Fibroblast of skin of scalp (primary cell): Measurements from ENCODE around the gene PRKCZ.
A peak's percentile ranks its signal among the peaks of the same experiment; 100 is the strongest.

ENCODE experiments used
- DNase-seq: peaks from one replicate; pipeline ENCODE4 v3.0.0-alpha.2; 2013

The PRKCZ gene

DNA sequence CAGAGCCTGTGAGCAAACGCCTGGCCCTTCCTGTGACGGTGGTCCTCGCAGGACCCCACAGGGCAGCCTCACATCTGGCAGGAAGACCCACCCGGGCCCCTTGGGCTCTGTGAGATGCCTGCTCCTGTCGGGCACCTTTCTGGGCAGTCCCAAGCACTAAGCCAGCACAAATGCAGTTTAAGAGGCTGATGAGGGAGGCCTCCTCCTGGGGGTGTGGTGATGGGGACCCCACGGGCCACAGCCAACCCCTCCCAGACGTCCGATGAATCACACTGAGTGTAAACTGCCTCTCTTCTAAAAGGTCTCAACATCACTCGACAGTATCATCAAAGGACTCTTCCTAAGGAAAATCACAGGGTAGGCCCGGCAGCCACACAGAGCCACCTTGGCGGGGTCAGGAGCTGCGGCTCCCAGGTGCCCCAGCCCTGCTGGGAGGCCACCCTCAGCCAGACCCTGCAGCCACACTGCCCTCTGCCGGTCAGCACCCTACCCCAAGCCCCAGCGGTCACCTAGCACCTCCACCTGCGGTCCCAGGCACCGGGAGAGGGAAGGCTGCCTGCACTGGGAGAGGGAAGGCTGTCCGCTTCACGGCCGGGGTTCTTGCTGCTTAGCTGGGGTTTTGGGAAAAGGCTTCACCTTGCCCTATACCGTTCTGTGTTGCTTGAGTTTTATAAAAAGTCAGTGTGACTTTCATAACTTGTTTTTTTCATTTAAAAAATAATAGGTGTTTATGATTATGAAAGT is 3.9 kb upstream of the PRKCZ start:
- DNase-seq, result peak; percentile 7

- no peak for DNase-seq
Measured at GRCh38 chr1:2046953-2047748, 3.1 kb upstream of the PRKCZ start.

DNA sequence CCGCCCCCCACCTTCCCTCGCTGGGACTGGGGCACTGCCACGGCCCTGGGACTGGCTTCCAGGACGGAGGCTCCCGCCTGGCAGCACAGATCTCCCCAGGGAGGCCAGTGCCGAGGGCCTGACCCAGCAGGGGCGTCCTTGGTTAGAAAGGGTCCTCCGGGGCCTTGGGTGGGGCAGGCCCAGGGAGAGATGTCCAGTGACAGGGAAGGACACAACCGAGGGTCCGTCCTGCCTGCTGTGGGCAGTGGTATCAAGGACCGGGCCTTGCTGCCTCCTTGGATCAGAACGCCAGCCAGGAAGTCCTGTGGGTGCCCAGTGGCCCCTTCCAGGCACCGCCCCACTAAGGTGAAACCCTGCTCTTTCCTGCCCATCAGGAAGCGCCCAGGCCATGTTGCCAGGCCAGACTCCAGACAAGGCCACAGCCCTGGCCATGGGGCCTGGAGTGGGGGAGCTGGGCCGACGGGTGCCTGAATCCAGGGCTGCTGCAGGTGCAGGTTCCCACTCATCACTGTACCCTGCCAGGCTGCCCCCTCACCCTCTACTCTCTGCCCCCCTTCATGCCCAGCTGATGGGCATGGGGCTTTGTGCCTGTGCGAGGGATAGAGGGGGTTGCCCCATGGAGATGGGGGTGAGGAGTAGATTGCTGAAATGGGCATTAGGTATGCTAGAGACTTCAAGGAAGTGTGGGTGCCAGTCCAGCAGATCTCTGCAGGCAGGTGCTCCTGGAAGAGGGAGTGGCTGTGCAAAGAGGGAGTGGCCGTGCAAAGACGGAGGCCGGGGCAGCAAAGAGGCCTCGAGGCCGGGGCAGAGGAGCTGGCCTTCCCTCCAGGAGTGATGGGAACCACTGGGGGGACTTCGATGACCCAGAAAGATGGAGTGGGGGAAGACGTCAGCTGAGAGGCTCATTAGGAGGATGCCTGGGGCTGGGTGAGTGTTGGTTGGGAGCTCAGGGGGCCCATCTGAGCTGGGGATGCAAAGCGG is 2.2 kb upstream of the PRKCZ start:
- no peak for DNase-seq

GRCh38 chr1:2049225-2049717 is 940 bp upstream of the PRKCZ start:
- DNase-seq, result no peak

DNA sequence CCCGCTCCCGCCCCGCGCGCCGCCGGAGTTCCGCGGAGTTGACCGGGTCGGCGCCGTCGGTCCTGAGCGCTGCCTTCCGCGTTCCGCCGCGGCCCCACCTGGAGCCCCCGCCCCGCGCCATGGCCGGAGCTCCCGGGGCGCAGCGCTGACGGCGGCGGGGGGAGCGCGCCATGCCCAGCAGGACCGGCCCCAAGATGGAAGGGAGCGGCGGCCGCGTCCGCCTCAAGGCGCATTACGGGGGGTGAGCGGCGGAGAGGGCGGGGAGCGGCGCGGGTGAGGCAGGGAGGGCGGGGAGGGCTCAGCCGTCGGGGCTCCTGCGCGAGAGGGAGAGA is 216 bp downstream of the PRKCZ start:
- DNase-seq, result no peak

- DNase-seq, result no peak
Measured at GRCh38 chr1:2050793-2051682, 827 bp downstream of the PRKCZ start.

- DNase-seq, result no peak
Measured at GRCh38 chr1:2052054-2052679, 2.0 kb downstream of the PRKCZ start.

GRCh38 chr1:2052756-2053155 is 2.5 kb downstream of the PRKCZ start:
- DNase-seq, result no peak

DNA sequence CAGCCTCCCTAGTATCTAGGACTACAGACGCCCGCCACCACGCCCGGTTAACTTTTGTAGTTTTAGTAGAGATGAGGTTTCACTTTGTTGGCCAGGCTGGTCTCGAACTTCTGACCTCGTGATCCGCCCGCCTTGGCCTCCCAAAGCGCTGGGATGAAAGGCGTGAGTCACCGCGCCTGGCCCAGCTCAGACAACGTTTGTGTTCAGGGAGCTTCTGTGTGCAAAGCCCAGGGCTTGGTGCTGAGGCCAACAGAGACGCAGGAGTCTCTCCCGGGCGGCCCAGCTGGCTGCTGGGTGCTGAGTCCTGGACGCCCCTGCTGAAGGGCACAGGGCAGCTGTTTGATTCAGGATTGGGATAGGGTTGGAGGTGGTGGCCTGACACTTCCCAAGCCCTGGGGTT is 3.0 kb downstream of the PRKCZ start:
- no peak for DNase-seq

GRCh38 chr1:2053784-2054376 is 3.7 kb downstream of the PRKCZ start:
- DNase-seq, result no peak

GRCh38 chr1:2054560-2054959 is 4.3 kb downstream of the PRKCZ start:
- no peak for DNase-seq

DNA sequence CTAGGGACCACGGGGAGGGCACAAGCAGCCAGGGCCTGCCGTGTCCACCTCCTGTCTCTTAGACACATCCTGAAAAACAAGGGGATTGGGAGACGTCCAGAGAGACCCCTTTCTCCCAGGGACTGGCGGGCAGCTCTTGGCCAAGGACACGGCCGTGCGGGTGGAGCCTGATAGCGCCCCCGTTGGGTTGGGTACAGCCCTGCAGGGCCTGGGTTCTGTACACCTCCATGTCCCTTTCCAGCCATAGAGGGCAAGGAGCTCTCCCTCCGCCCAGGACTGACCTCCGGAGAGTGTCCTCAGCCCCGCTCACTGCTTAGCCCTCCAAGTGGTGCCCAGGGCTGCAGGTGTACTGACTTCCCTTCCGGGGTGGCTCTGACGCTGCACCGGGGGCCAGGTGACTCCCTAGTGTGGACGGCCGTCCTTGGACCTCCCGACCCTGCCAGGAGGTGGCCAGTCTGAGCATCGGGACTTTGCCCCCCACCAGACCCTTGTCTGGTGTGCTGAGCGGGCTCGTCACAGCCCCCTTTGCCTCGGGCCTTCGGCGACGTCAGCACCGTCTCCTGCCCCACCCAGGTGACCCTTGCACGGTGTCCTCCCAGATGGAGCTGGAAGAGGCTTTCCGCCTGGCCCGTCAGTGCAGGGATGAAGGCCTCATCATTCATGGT is 5.8 kb downstream of the PRKCZ start:
- DNase-seq, result no peak

GRCh38 chr1:2056955-2057590 is 6.9 kb downstream of the PRKCZ start:
- DNase-seq, result no peak

DNA sequence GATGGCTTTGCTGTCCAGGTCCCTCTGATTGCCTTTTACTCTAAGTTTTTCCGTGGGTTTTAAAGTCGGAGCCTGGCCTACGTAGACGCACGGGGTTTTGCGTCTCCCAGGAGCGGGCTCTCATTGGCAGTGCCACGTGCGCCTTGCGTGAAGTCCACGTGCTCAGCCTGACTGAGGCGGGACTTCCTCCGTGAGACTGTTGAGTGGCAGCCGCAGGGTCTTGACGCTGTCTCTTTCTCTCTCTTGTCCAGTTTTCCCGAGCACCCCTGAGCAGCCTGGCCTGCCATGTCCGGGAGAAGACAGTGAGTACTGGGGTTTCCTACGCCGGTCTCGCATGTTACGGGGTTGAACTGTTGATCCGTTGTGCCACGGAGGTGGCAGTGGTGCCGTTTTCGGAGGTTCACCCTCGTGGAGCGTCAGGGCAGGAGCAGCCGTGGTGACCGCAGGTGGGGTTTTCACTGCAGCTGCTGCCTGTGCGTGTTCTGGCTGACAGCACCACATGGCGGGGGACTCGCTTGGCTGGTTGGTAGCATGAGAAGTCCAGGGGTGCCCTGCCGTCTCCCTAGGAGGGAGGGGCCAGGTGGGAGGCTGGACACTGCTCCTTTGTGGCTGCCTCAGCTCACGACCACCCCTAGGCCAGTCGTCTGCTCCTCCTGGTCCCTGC is 9.2 kb downstream of the PRKCZ start:
- DNase-seq, result no peak

DNA sequence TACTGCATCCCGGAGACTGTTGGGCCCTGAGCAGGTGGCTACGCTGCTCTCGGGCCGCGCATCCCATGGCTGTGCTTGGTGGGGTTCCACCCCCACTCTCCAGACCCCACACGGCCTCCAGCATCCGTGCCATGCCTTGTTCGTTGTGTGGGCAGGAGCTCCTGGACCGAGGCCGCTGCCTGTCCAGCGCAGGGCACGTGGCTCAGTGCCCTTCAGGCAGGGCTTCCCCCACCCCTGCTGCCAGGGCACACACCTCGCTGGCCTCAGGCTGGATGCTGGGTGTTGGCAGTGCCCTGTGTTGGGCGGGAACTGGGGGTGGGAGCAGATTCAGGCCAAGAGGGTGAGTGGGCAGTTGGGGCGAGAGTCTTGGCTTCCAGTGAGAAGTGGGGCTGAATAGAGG is 9.9 kb downstream of the PRKCZ start:
- DNase-seq, result no peak

DNA sequence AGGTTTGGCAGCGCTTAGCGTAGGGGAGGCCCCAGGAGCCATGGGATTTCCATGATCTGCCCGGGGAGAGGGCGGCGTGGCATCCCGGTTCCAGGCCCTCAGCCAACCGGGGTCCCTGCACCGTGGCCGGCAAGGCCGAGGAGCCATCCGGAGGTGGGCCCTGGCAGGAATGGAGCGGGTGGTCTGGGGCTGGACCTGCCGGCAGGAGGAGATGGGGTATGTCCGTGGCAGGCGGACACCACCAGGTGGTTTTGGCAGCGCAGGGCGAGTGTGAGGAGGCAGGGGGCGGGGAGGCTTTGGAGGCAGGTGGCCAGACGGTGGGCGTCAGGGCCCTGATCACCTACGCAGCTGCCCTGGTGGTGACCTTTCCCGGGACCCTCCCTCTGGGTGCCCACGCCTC is 10.3 kb downstream of the PRKCZ start:
- no peak for DNase-seq

DNA sequence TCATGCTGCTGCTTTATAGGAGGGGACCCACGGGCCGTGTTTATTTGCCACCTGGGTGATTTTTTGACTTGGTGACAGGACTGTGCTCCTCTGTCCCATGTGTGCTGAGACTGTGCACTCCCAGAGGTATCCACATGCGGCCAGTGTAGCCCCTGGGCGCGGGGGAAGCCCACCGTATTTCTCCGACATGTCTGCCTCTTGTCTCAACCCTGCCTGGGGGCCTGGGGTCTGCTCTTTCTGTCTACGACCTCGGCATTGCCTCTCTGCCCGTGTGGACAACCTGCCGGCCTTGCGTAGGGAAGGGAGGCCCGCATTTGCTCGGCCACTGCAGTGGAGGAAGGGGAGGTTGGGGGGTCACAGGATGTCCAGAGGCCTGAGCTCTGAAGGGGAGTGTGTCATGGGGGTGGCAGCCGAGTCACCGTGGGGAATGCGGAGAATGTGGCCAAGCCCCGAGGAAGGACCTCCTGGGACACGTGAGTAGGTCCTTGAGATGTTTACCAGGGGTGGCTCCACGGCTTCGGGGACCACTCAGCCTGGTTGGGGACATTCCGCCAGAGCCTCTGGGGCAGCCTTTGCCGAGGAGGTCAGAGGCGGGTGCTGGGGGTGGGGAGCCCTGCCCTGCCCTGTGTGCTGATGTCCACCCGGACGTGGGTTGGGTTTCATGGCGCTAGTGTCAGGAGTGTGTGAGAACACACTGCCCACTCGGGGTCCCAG is 11.0 kb downstream of the PRKCZ start:
- DNase-seq, result no peak

DNA sequence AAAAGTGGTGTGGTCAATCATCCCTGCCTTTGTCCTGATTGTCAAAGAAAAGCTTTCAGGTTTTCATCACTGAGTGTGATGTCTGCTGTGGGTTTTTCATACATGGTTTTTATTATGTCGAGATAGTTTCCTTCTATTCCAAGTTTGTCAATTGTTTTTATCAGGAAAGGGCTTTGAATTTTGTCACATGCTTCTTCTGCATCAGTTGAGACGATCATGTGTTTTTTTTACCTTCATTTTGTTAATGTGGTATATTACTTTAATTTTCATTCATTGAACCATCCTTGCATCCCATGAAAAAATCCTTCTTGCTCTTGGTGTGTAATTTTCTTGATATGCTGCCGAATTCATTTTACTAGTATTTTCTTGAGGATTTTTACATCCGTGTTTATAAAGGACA is 15.5 kb downstream of the PRKCZ start:
- DNase-seq, result no peak

- DNase-seq, result no peak
Measured at GRCh38 chr1:2067393-2067792, 17.2 kb downstream of the PRKCZ start.
